Uterus (tissue), 2 donors: ENCODE measurements around the gene AMPD2.

Experiments
- POLR2A ChIP-seq, 2 donors: fragments of 450-650 bp; IDR thresholded peaks; one replicate each; pipeline ENCODE4 v1.6.1; 2016; ENCODE audit warnings: antibody characterized with exemption in 2 of 2, mild to moderate bottlenecking in 1 of 2, moderate library complexity in 1 of 2
- TF ChIP-seq, protein P1 (sequence below), 4 experiments: fragments of 200-600 bp in 2 of 4; fragments of 450-650 bp in 2 of 4; sonication (generic) in 2 of 4; IDR thresholded peaks; one replicate each; pipeline ENCODE4 v1.5.1; 2016 to 2019; ENCODE audit warnings: antibody characterized with exemption in 4 of 4, mild to moderate bottlenecking in 2 of 4, moderate library complexity in 1 of 4

DNA sequence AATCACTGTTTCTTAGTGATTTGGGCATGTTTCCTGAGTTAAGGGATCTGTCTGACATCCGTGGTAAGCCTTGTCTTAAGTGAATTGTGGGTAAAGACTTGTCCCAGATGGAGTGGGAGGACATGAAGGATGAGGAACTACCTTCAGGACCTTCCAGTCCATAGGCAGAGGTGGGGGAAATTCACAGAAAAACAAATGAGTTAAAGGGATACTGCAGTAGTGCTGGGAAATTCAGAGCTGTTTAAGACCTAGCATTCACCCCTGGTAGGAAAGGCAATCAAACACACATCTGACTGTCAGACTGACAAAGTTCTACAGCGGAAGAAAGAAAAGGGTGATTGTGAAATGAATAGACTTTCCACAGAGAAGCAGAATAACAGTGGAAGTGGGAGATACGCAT lies 3.2 kb upstream of the AMPD2 start:
- TF ChIP-seq, protein P1, sequence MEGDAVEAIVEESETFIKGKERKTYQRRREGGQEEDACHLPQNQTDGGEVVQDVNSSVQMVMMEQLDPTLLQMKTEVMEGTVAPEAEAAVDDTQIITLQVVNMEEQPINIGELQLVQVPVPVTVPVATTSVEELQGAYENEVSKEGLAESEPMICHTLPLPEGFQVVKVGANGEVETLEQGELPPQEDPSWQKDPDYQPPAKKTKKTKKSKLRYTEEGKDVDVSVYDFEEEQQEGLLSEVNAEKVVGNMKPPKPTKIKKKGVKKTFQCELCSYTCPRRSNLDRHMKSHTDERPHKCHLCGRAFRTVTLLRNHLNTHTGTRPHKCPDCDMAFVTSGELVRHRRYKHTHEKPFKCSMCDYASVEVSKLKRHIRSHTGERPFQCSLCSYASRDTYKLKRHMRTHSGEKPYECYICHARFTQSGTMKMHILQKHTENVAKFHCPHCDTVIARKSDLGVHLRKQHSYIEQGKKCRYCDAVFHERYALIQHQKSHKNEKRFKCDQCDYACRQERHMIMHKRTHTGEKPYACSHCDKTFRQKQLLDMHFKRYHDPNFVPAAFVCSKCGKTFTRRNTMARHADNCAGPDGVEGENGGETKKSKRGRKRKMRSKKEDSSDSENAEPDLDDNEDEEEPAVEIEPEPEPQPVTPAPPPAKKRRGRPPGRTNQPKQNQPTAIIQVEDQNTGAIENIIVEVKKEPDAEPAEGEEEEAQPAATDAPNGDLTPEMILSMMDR (IDR thresholded peaks at IDR 0.05): no peak
- no peak for TF ChIP-seq POLR2A (IDR thresholded peaks at IDR 0.05)
